ENCODE results near the gene NUDT9. TPM values are rescaled to one million over a fixed set of nuclear protein-coding genes. Genes with fewer than 3 reads are reported as not detected.

The NUDT9 gene
- total RNA-seq, 1 experiment from 2014 or later: 28.7 TPM

- Mint-ChIP-seq H3K36me3 (ENCODE audit: insufficient read depth, unreplicated experiment) (no peaks in the 10 kb centered on the region), H3K9me3 (ENCODE audit: unreplicated experiment) (no peaks in the 10 kb centered on the region), H3K4me1 (ENCODE audit: low read depth, unreplicated experiment) (no peaks in the 10 kb centered on the region), H3K27ac (ENCODE audit: unreplicated experiment) (no peak overlapping the region), H3K4me3 (ENCODE audit: unreplicated experiment) (no peak overlapping the region), H3K27me3 (ENCODE audit: insufficient read depth, unreplicated experiment) (no peaks in the 10 kb centered on the region)
- H3K36me3 ChIP-seq (ENCODE audit: control insufficient read depth, insufficient read depth, low read length): no peaks in the 10 kb centered on the region
- H3K4me3 ChIP-seq (ENCODE audit: low read depth, low read length): no peak overlapping the region
- no peaks in the 10 kb centered on the region for H3K9me3 ChIP-seq
- CTCF ChIA-PET: no interaction called here
- no peak for TF ChIP-seq CTCF (IDR thresholded peaks at IDR 0.05; ENCODE audit: insufficient read depth in 1 of 2, low read depth in 1 of 2, low read length in 1 of 2, severe bottlenecking in 1 of 2, unreplicated experiment in 1 of 2)
- BruUV-seq (replicated peaks): no TSS peak
- POLR2A ChIA-PET: no interaction called here
- no peak for DNase-seq
- H3K4me1 ChIP-seq: 0 out of 2 replicates have a peak, but pooled peaks cover 10% of the 10 kb centered on the region
- H3K27me3 ChIP-seq (replicated peaks; ENCODE audit: control insufficient read depth, insufficient read depth, low read length): no peaks in the 10 kb centered on the region
- intact Hi-C loops (cut with micrococcal nuclease; ENCODE audit: unreplicated experiment): no loop called here
Measured at GRCh38 chr4:87428979-87429378, 6.6 kb downstream of the NUDT9 start.

DNA sequence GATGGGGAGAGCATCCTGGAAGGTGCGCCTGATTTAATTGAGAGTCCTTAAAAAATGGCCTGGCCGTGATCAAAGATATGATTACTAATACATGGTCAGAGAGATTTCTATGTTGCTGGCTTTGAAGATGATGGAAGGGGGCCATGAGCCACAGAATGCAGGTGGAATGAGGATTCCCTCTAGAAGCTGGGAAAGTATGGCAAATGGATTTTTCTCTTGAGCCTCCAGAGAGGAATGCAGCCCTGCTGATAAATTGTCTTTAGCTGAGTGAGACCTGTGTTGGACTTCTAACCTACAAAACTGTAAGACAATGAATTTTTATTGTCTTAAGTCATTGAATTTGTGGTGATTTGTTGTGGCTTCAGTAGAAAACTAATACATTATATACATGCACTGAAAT, 7.7 kb downstream of the NUDT9 start:
- TF ChIP-seq CTCF (IDR thresholded peaks at IDR 0.05; ENCODE audit: insufficient read depth in 1 of 2, low read depth in 1 of 2, low read length in 1 of 2, severe bottlenecking in 1 of 2, unreplicated experiment in 1 of 2): no peak
- Mint-ChIP-seq H3K27me3 (ENCODE audit: insufficient read depth, unreplicated experiment) (no peaks in the 10 kb centered on the region), H3K4me1 (ENCODE audit: low read depth, unreplicated experiment) (no peaks in the 10 kb centered on the region), H3K4me3 (ENCODE audit: unreplicated experiment) (no peak overlapping the region), H3K36me3 (ENCODE audit: insufficient read depth, unreplicated experiment) (no peaks in the 10 kb centered on the region), H3K27ac (ENCODE audit: unreplicated experiment) (no peak overlapping the region), H3K9me3 (ENCODE audit: unreplicated experiment) (no peaks in the 10 kb centered on the region)
- no peak for DNase-seq
- ChIA-PET POLR2A (no interaction called here), CTCF (no interaction called here)
- no peak overlapping the region for H3K4me3 ChIP-seq (ENCODE audit: low read depth, low read length)
- intact Hi-C loops (cut with micrococcal nuclease; ENCODE audit: unreplicated experiment): no loop called here
- 0 out of 2 replicates have a peak, but pooled peaks cover 10% of the 10 kb centered on the region for H3K4me1 ChIP-seq
- H3K9me3 ChIP-seq: no peaks in the 10 kb centered on the region
- no peaks in the 10 kb centered on the region for H3K27me3 ChIP-seq (replicated peaks; ENCODE audit: control insufficient read depth, insufficient read depth, low read length)
- H3K36me3 ChIP-seq (ENCODE audit: control insufficient read depth, insufficient read depth, low read length): no peaks in the 10 kb centered on the region
- BruUV-seq (replicated peaks): no TSS peak

DNA sequence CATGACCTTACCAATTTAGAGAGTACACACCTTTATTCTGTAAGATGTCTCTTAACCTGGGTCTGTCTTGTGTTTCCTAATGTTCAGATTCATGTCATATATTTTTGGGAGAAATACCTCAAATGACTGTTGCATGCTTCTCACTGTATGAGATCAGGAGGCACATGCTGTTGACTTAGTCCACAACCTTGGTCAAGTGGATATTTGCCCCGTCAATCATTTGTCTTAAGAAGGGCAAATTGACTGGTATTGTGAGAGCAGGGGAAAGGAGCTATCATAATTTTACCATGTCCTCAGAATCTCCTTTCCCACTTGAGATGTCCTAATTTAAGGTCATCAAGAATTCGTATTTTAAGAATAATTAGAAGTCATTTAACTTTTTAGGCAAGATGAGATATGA, 11.0 kb downstream of the NUDT9 start:
- no peaks in the 10 kb centered on the region for H3K9me3 ChIP-seq
- CTCF ChIA-PET: no interaction called here

More for the DNA sequence above, 11.0 kb downstream of the NUDT9 start:
- H3K4me3 ChIP-seq (ENCODE audit: low read depth, low read length): no peak overlapping the region
- no peaks in the 10 kb centered on the region for H3K9me3 Mint-ChIP-seq (ENCODE audit: unreplicated experiment)
- no peaks in the 10 kb centered on the region for H3K4me1 ChIP-seq
- no peak for TF ChIP-seq CTCF (IDR thresholded peaks at IDR 0.05; ENCODE audit: insufficient read depth in 1 of 2, low read depth in 1 of 2, low read length in 1 of 2, severe bottlenecking in 1 of 2, unreplicated experiment in 1 of 2)
- no peak overlapping the region for H3K27ac Mint-ChIP-seq (ENCODE audit: unreplicated experiment)
- H3K4me3 Mint-ChIP-seq (ENCODE audit: unreplicated experiment): no peak overlapping the region
- DNase-seq: no peak
- BruUV-seq (replicated peaks): no TSS peak
- H3K4me1 Mint-ChIP-seq (ENCODE audit: low read depth, unreplicated experiment): no peaks in the 10 kb centered on the region
- no peaks in the 10 kb centered on the region for H3K27me3 ChIP-seq (replicated peaks; ENCODE audit: control insufficient read depth, insufficient read depth, low read length)
- POLR2A ChIA-PET: no interaction called here
- peaks cover 4% of the 10 kb centered on the region for H3K36me3 Mint-ChIP-seq (ENCODE audit: insufficient read depth, unreplicated experiment)
- no peaks in the 10 kb centered on the region for H3K27me3 Mint-ChIP-seq (ENCODE audit: insufficient read depth, unreplicated experiment)
- intact Hi-C loops (cut with micrococcal nuclease; ENCODE audit: unreplicated experiment): no loop called here
- H3K36me3 ChIP-seq (ENCODE audit: control insufficient read depth, insufficient read depth, low read length): no peaks in the 10 kb centered on the region
